T-helper 17 cell (primary cell): ENCODE data around the gene MIPOL1. TPM values are rescaled to one million over a fixed set of nuclear protein-coding genes. Genes with fewer than 3 reads are reported as not detected.
"Not testable (repeated sequence)": the region's sequence is repeated elsewhere in the genome, so short reads cannot be mapped to it uniquely, and the experiment has no call there.

ENCODE experiments used
- ATAC-seq: fragments of 150-1000 bp; cut with Tn5 transposase; 2 replicates; pipeline ENCODE4 v1.10.0; 2021; ENCODE audit warnings: mild to moderate bottlenecking, moderate library complexity
- DNase-seq, 3 donors: peaks; one replicate each; pipeline versions ENCODE4 v3.0.0 to v3.0.0-alpha.2; 2020 to 2021
- H3K9me3 ChIP-seq: one replicate; pipeline ENCODE4 v1.7.0; 2013; ENCODE audit warnings: low read length, mild to moderate bottlenecking; ENCODE audit not compliant: control insufficient read depth, poor library complexity, severe bottlenecking
- H3K27ac Mint-ChIP-seq: one replicate; pipeline ENCODE4 v1.8.0; 2022; ENCODE audit warnings: mild to moderate bottlenecking, moderate library complexity, mixed read lengths
- H3K27me3 Mint-ChIP-seq: one replicate; pipeline ENCODE4 v1.8.0; 2022; ENCODE audit warnings: mixed read lengths
- H3K36me3 Mint-ChIP-seq: one replicate; pipeline ENCODE4 v1.8.0; 2022; ENCODE audit warnings: low read depth, mixed read lengths
- H3K4me1 Mint-ChIP-seq: one replicate; pipeline ENCODE4 v1.8.0; 2022; ENCODE audit warnings: mild to moderate bottlenecking, mixed read lengths
- H3K4me3 Mint-ChIP-seq: one replicate; pipeline ENCODE4 v1.8.0; 2022; ENCODE audit warnings: mild to moderate bottlenecking, moderate library complexity, mixed read lengths
- total RNA-seq, 4 donors: library from RNA in 2 of 4; stranded (reverse) in 2 of 4; gene quantifications; one replicate each; pipeline ENCODE4 v1.2.3 and lab custom pipeline; 2022 to 2026

The MIPOL1 gene
- total RNA-seq, 2 donors from 2014 or later, result 0.32 to 0.73 TPM

GRCh38 chr14:37545174-37545573 is 347.4 kb downstream of the MIPOL1 start:
- Mint-ChIP-seq H3K36me3 (no peaks in the 10 kb centered on the region), H3K4me1 (no peaks in the 10 kb centered on the region), H3K27me3 (no peaks in the 10 kb centered on the region), H3K4me3 (no peak overlapping the region), H3K27ac (no peak overlapping the region)
- ATAC-seq (no peak), DNase-seq (no peak)
- H3K9me3 ChIP-seq, result no peaks in the 10 kb centered on the region

GRCh38 chr14:37546621-37547447 is 349.1 kb downstream of the MIPOL1 start:
- no peak for ATAC-seq
- no peaks in the 10 kb centered on the region for H3K4me1 Mint-ChIP-seq
- no peak overlapping the region for H3K27ac Mint-ChIP-seq

GRCh38 chr14:37550511-37550910 is 352.8 kb downstream of the MIPOL1 start:
- DNase-seq (no peak), ATAC-seq (no peak)
- no peaks in the 10 kb centered on the region for H3K9me3 ChIP-seq
- H3K36me3 Mint-ChIP-seq, result no peaks in the 10 kb centered on the region
- H3K27me3 Mint-ChIP-seq, result no peaks in the 10 kb centered on the region
- no peaks in the 10 kb centered on the region for H3K4me1 Mint-ChIP-seq
- no peak overlapping the region for H3K4me3 Mint-ChIP-seq
- no peak overlapping the region for H3K27ac Mint-ChIP-seq

More at GRCh38 chr14:37546621-37547447, 349.1 kb downstream of the MIPOL1 start:
- Mint-ChIP-seq H3K36me3 (no peaks in the 10 kb centered on the region), H3K4me3 (no peak overlapping the region), H3K27me3 (no peaks in the 10 kb centered on the region)
- no peak for DNase-seq
- no peaks in the 10 kb centered on the region for H3K9me3 ChIP-seq

GRCh38 chr14:37551119-37551518 is 353.4 kb downstream of the MIPOL1 start:
- no peaks in the 10 kb centered on the region for H3K9me3 ChIP-seq
- H3K4me3 Mint-ChIP-seq, result no peak overlapping the region
- H3K27ac Mint-ChIP-seq, result no peak overlapping the region
- no peaks in the 10 kb centered on the region for H3K4me1 Mint-ChIP-seq
- no peaks in the 10 kb centered on the region for H3K36me3 Mint-ChIP-seq
- DNase-seq (no peak), ATAC-seq (no peak)
- H3K27me3 Mint-ChIP-seq, result no peaks in the 10 kb centered on the region

GRCh38 chr14:37553935-37554550 is 356.3 kb downstream of the MIPOL1 start:
- no peak for DNase-seq
- Mint-ChIP-seq H3K4me1 (no peaks in the 10 kb centered on the region), H3K4me3 (no peak overlapping the region), H3K27me3 (no peaks in the 10 kb centered on the region), H3K27ac (no peak overlapping the region), H3K36me3 (no peaks in the 10 kb centered on the region)
- H3K9me3 ChIP-seq, result no peaks in the 10 kb centered on the region
- no peak for ATAC-seq

- not testable (repeated sequence) for H3K27ac Mint-ChIP-seq
These were observed 357.9 kb downstream of the MIPOL1 start for GRCh38 chr14:37555596-37555995.

GRCh38 chr14:37558740-37559139 is 361.0 kb downstream of the MIPOL1 start:
- ATAC-seq (no peak), DNase-seq (no peak)
- H3K9me3 ChIP-seq, result no peaks in the 10 kb centered on the region
- H3K27ac Mint-ChIP-seq, result no peak overlapping the region
- H3K4me1 Mint-ChIP-seq, result no peaks in the 10 kb centered on the region
- no peaks in the 10 kb centered on the region for H3K36me3 Mint-ChIP-seq
- H3K4me3 Mint-ChIP-seq, result no peak overlapping the region
- no peaks in the 10 kb centered on the region for H3K27me3 Mint-ChIP-seq

More at GRCh38 chr14:37555596-37555995, 357.9 kb downstream of the MIPOL1 start:
- H3K9me3 ChIP-seq, H3K36me3 Mint-ChIP-seq, H3K27me3 Mint-ChIP-seq, H3K4me1 Mint-ChIP-seq, ATAC-seq, H3K4me3 Mint-ChIP-seq, DNase-seq: not testable (repeated sequence)

GRCh38 chr14:37559386-37559785 is 361.6 kb downstream of the MIPOL1 start:
- Mint-ChIP-seq H3K4me3 (no peak overlapping the region), H3K27ac (no peak overlapping the region), H3K27me3 (no peaks in the 10 kb centered on the region), H3K36me3 (no peaks in the 10 kb centered on the region), H3K4me1 (no peaks in the 10 kb centered on the region)
- no peaks in the 10 kb centered on the region for H3K9me3 ChIP-seq
- DNase-seq (no peak), ATAC-seq (no peak)

- H3K9me3 ChIP-seq, result no peaks in the 10 kb centered on the region
- H3K27ac Mint-ChIP-seq, result no peak overlapping the region
- no peaks in the 10 kb centered on the region for H3K36me3 Mint-ChIP-seq
- H3K4me1 Mint-ChIP-seq, result no peaks in the 10 kb centered on the region
- ATAC-seq (no peak), DNase-seq (no peak)
- no peaks in the 10 kb centered on the region for H3K27me3 Mint-ChIP-seq
- no peak overlapping the region for H3K4me3 Mint-ChIP-seq
These were observed 365.5 kb downstream of the MIPOL1 start for GRCh38 chr14:37563189-37563588.

GRCh38 chr14:37565550-37565949 is 367.8 kb downstream of the MIPOL1 start:
- H3K9me3 ChIP-seq, result no peaks in the 10 kb centered on the region
- Mint-ChIP-seq H3K27ac (no peak overlapping the region), H3K4me3 (no peak overlapping the region), H3K36me3 (no peaks in the 10 kb centered on the region), H3K27me3 (no peaks in the 10 kb centered on the region), H3K4me1 (no peaks in the 10 kb centered on the region)
- DNase-seq (no peak), ATAC-seq (no peak)

GRCh38 chr14:37566811-37567371 is 369.2 kb downstream of the MIPOL1 start:
- no peaks in the 10 kb centered on the region for H3K4me1 Mint-ChIP-seq
- H3K4me3 Mint-ChIP-seq, result no peak overlapping the region
- no peak overlapping the region for H3K27ac Mint-ChIP-seq
- no peak for DNase-seq
- no peak for ATAC-seq
- no peaks in the 10 kb centered on the region for H3K9me3 ChIP-seq
- H3K36me3 Mint-ChIP-seq, result no peaks in the 10 kb centered on the region
- no peaks in the 10 kb centered on the region for H3K27me3 Mint-ChIP-seq

- Mint-ChIP-seq H3K27ac (no peak overlapping the region), H3K4me3 (no peak overlapping the region), H3K4me1 (no peaks in the 10 kb centered on the region), H3K36me3 (no peaks in the 10 kb centered on the region), H3K27me3 (no peaks in the 10 kb centered on the region)
- ATAC-seq, result no peak
- no peaks in the 10 kb centered on the region for H3K9me3 ChIP-seq
- DNase-seq, result no peak
These were observed 372.0 kb downstream of the MIPOL1 start for GRCh38 chr14:37569729-37570128.

GRCh38 chr14:37571391-37571790 is 373.7 kb downstream of the MIPOL1 start:
- H3K4me1 Mint-ChIP-seq, result no peaks in the 10 kb centered on the region
- no peak overlapping the region for H3K4me3 Mint-ChIP-seq
- no peaks in the 10 kb centered on the region for H3K36me3 Mint-ChIP-seq
- no peaks in the 10 kb centered on the region for H3K27me3 Mint-ChIP-seq
- DNase-seq (no peak), ATAC-seq (no peak)
- H3K27ac Mint-ChIP-seq, result no peak overlapping the region
- no peaks in the 10 kb centered on the region for H3K9me3 ChIP-seq
